Endothelial cell of umbilical vein (primary cell): Measurements from ENCODE around the gene MAD2L2. TPM values are rescaled to one million over a fixed set of nuclear protein-coding genes. Genes with fewer than 3 reads are reported as not detected.

Experiments
- BruUV-seq: library from RNA; stranded (reverse); fragments of 400-500 nt; replicated peaks from 2 replicates; lab custom pipeline; 2021; lab: Mats Ljungman, UMichigan
- CTCF ChIA-PET: fragments of 300-600, 350-600 bp; sonication (Branson Sonifier 250); formaldehyde crosslinking; loops from one replicate; lab custom pipeline; 2021; ENCODE audit warnings: antibody characterized with exemption, inconsistent platforms; lab: Charles Lee
- POLR2A ChIA-PET: fragments of 300-600, 350-600 bp; sonication (Branson Sonifier 250); formaldehyde crosslinking; loops from one replicate; lab custom pipeline; 2021; ENCODE audit warnings: antibody characterized with exemption, inconsistent platforms; lab: Charles Lee
- DNase-seq: peaks from one replicate; pipeline ENCODE4 v3.0.0-alpha.2; 2011; ENCODE audit warnings: low read depth, low spot score
- FAIRE-seq: peaks from 2 replicates; lab custom pipeline; 2011; peaks lifted over from hg19 to GRCh38; lab: Jason Lieb, UNC
- H2AFZ ChIP-seq: 2 replicates; pipeline ENCODE4 v1.6.0; 2012; ENCODE audit warnings: low read depth, low read length, control low read depth, inconsistent platforms
- H3K27ac ChIP-seq: 2 replicates; pipeline ENCODE4 v1.5.1; 2011; ENCODE audit warnings: low read depth, mild to moderate bottlenecking, control low read depth, low read length, moderate library complexity; ENCODE audit not compliant: insufficient read depth
- H3K27me3 ChIP-seq, 2 experiments: 2 replicates each; pipeline versions ENCODE4 v1.6.0 to v1.6.1; 2011; ENCODE audit warnings: low read length in 2 of 2, mixed read lengths in 1 of 2; ENCODE audit not compliant: control insufficient read depth in 2 of 2, insufficient read depth in 2 of 2
- H3K36me3 ChIP-seq, 2 experiments: 2 replicates in 1 of 2; 3 replicates in 1 of 2; pipeline ENCODE4 v1.5.1; 2011; ENCODE audit warnings: low read length in 2 of 2, mild to moderate bottlenecking in 1 of 2, moderate library complexity in 1 of 2; ENCODE audit not compliant: control insufficient read depth in 2 of 2, insufficient read depth in 2 of 2; ENCODE audit errors: extremely low read depth in 1 of 2
- H3K4me1 ChIP-seq: 3 replicates; pipeline ENCODE4 v1.5.1; 2011; ENCODE audit warnings: mild to moderate bottlenecking, low read length; ENCODE audit not compliant: control insufficient read depth, insufficient read depth; ENCODE audit errors: extremely low read depth
- H3K4me2 ChIP-seq: 2 replicates; pipeline ENCODE4 v1.6.1; 2011; ENCODE audit warnings: low read length, control low read depth, mixed read lengths; ENCODE audit not compliant: insufficient read depth
- H3K4me3 ChIP-seq, 3 experiments: fragments of 200-600 bp in 1 of 3; sonication (generic), shearing (Covaris generic) in 1 of 3; replicated peaks in 1 of 3; 2 replicates each; pipeline ENCODE4 v1.5.1; 2011 to 2016; ENCODE audit warnings: control low read depth in 3 of 3, low read length in 3 of 3, mild to moderate bottlenecking in 2 of 3, inconsistent platforms in 1 of 3, low read depth in 1 of 3, moderate library complexity in 1 of 3; ENCODE audit not compliant: insufficient read depth in 1 of 3
- H3K79me2 ChIP-seq: 2 replicates; pipeline ENCODE4 v1.6.0; 2012; ENCODE audit warnings: low read length, inconsistent platforms; ENCODE audit not compliant: control insufficient read depth, insufficient read depth
- H3K9ac ChIP-seq: replicated peaks from 2 replicates; pipeline ENCODE3; 2011; ENCODE audit warnings: low read length, control low read depth; ENCODE audit not compliant: insufficient read depth; ENCODE audit errors: extremely low read depth
- H3K9me1 ChIP-seq: replicated peaks from 3 replicates; pipeline ENCODE4 v1.6.0; 2011; ENCODE audit warnings: mild to moderate bottlenecking, low read length; ENCODE audit not compliant: control insufficient read depth, insufficient read depth; ENCODE audit errors: extremely low read depth
- H3K9me3 ChIP-seq: replicated peaks from 2 replicates; pipeline ENCODE4 v1.5.1; 2012; ENCODE audit warnings: low read length, inconsistent platforms; ENCODE audit not compliant: control insufficient read depth, insufficient read depth
- H4K20me1 ChIP-seq: replicated peaks from 2 replicates; pipeline ENCODE3; 2011; ENCODE audit warnings: mild to moderate bottlenecking, low read length; ENCODE audit not compliant: control insufficient read depth, insufficient read depth; ENCODE audit errors: extremely low read depth
- FOS ChIP-seq: IDR thresholded peaks from 2 replicates; pipeline ENCODE4 v1.6.1; 2011; ENCODE audit warnings: mild to moderate bottlenecking, low read length, moderate library complexity, borderline replicate concordance; ENCODE audit not compliant: insufficient read depth
- JUN ChIP-seq: IDR thresholded peaks from 2 replicates; pipeline ENCODE4 v1.6.1; 2011; ENCODE audit warnings: borderline replicate concordance, low read depth; ENCODE audit not compliant: insufficient read length, insufficient read depth
- POLR2A ChIP-seq: IDR thresholded peaks from 2 replicates; pipeline ENCODE4 v1.6.1; 2012; ENCODE audit warnings: low read depth, mild to moderate bottlenecking, control low read depth, low read length
- dilution Hi-C: fragments of 300-500 bp; cut with MboI; formaldehyde crosslinking; loops from one replicate; pipeline ENCODE4 v1.15.0; 2019; ENCODE audit warnings: low sequenced_read_pairs; ENCODE audit not compliant: extremely low pct_ligation_motif_present
- intact Hi-C: fragments of 100-400 bp; cut with micrococcal nuclease; formaldehyde crosslinking; loops from one replicate; pipeline ENCODE4 v1.10.0; 2022
- polyA plus RNA-seq, 4 experiments: library from polyadenylated mRNA; depleted of rRNA in 3 of 4; stranded (reverse) in 3 of 4; unstranded in 1 of 4; fragments of >200 nt; gene quantifications; 2 replicates each; pipeline versions ENCODE4 v1.2.1 to v1.2.3, GENCODE V29; 2011 to 2012; ENCODE audit warnings: missing spikeins in 1 of 4
- total RNA-seq: library from RNA; stranded (reverse); gene quantifications from 2 replicates; pipeline ENCODE4 v1.2.3, GENCODE V29; 2021

MAD2L2 gene
- total and polyA plus RNA-seq, 2 donors (not counting 3 experiments of a cell fraction or from before 2014, with no cell fraction given): 35.9 to 74.2 TPM

- no peak for DNase-seq
- intact Hi-C loops (no loop called here), dilution Hi-C loops (no loop called here)
- no peaks in the 10 kb centered on the region for H3K79me2 ChIP-seq
- no TSS peak for BruUV-seq
- H2AFZ ChIP-seq: no peak overlapping the region
- ChIA-PET CTCF (interaction anchor here (0.8 to 12.8 kb wide), 12 partner anchors 79 to 604 kb away, joined by 3 to 373 read pairs (median 6); partner anchors contain the start of genes DISP3, EXOSC10 and MTOR), POLR2A (no interaction called here)
- H4K20me1 ChIP-seq: no peaks in the 10 kb centered on the region
- FAIRE-seq: no peak
- TF ChIP-seq JUN: no peak
- no peak overlapping the region for H3K9ac ChIP-seq
- no peaks in the 10 kb centered on the region for H3K9me1 ChIP-seq
- no peaks in the 10 kb centered on the region for H3K4me1 ChIP-seq
- H3K27ac ChIP-seq: no peak overlapping the region
- H3K36me3 ChIP-seq: no peaks in the 10 kb centered on the region
- H3K4me3 ChIP-seq: no peak overlapping the region
- no peaks in the 10 kb centered on the region for H3K9me3 ChIP-seq
- H3K27me3 ChIP-seq: no peaks in the 10 kb centered on the region
- H3K4me2 ChIP-seq: no peak overlapping the region
Measured at GRCh38 chr1:11640944-11641343, 40.0 kb downstream of the MAD2L2 start.

DNA sequence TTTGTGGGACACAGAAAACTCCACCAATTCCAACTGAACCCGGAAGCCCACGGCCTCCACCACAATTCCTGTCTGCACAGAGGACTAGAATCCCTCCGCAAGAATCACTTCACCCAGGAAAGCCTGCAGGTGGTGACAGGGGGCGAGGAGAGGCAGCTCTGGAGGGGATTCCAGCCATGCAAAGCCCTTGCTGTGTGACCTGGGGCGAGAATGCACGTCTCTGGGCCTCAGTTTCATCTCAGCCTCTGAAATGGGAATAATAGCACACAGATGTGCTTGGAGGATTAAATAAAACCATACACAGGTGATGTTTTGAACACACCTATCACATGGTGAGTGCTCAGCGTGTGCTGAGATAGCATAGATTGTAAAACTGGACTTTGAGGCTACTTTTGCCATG is 40.8 kb downstream of the MAD2L2 start:
- BruUV-seq: no TSS peak
- FAIRE-seq (no peak), DNase-seq (no peak)
- no peaks in the 10 kb centered on the region for H3K36me3 ChIP-seq
- no peak overlapping the region for H2AFZ ChIP-seq
- H3K4me2 ChIP-seq: no peak overlapping the region
- no peak overlapping the region for H3K9ac ChIP-seq
- POLR2A ChIA-PET: no interaction called here
- intact Hi-C loops (no loop called here), dilution Hi-C loops (no loop called here)
- no peak overlapping the region for H3K27ac ChIP-seq
- no peaks in the 10 kb centered on the region for H3K4me1 ChIP-seq
- TF ChIP-seq FOS (no peak), POLR2A (no peak)
- no peaks in the 10 kb centered on the region for H4K20me1 ChIP-seq
- H3K27me3 ChIP-seq: no peaks in the 10 kb centered on the region
- no peaks in the 10 kb centered on the region for H3K9me1 ChIP-seq
- CTCF ChIA-PET: interaction anchor here (0.9 to 1.7 kb wide), 5 partner anchors 27 to 602 kb away, joined by 3 to 5 read pairs (median 3); no protein-coding TSS in a partner anchor
- H3K4me3 ChIP-seq: no peak overlapping the region
- no peaks in the 10 kb centered on the region for H3K79me2 ChIP-seq
- no peaks in the 10 kb centered on the region for H3K9me3 ChIP-seq
